NCI-H748 (cell line): ENCODE data around the gene FEM1C.
A peak's percentile ranks its signal among the peaks of the same experiment; 100 is the strongest.

ENCODE experiments used
- DNase-seq: peaks from one replicate; lab custom pipeline; 2025; ENCODE audit not compliant: unreplicated experiment; lab: John Stamatoyannopoulos, UW

The FEM1C gene

GRCh38 chr5:115544436-115545350, at the start of gene FEM1C:
Gene FEM1C, minus strand, starts transcription at chr5:115544775. Its CDS starts 1,282 bp downstream, at chr5:115543493.
- peak; percentile 97 for DNase-seq

- DNase-seq: no peak
Observed at GRCh38 chr5:115589043-115589442, 44.5 kb upstream of the FEM1C start.

- DNase-seq: no peak
Observed at GRCh38 chr5:115588640-115589039, 44.1 kb upstream of the FEM1C start.

- DNase-seq: peak; percentile 35
Observed at GRCh38 chr5:115586525-115587146, 42.1 kb upstream of the FEM1C start.

GRCh38 chr5:115585265-115585664, 40.7 kb upstream of the FEM1C start:
- DNase-seq: no peak

GRCh38 chr5:115584501-115584900, 39.9 kb upstream of the FEM1C start:
- no peak for DNase-seq

GRCh38 chr5:115583474-115583873, 38.9 kb upstream of the FEM1C start:
- no peak for DNase-seq

GRCh38 chr5:115580941-115581340, 36.4 kb upstream of the FEM1C start:
- no peak for DNase-seq

GRCh38 chr5:115579747-115580173, 35.2 kb upstream of the FEM1C start:
- DNase-seq: no peak

- DNase-seq: no peak
Observed at GRCh38 chr5:115579216-115579615, 34.6 kb upstream of the FEM1C start.

- DNase-seq: no peak
Observed at GRCh38 chr5:115578657-115579056, 34.1 kb upstream of the FEM1C start.

GRCh38 chr5:115577741-115578140, 33.2 kb upstream of the FEM1C start:
- no peak for DNase-seq

- DNase-seq: no peak
Observed at GRCh38 chr5:115577329-115577728, 32.8 kb upstream of the FEM1C start.

GRCh38 chr5:115575167-115576070, 30.8 kb upstream of the FEM1C start:
- DNase-seq: no peak

GRCh38 chr5:115573133-115573532, 28.6 kb upstream of the FEM1C start:
- no peak for DNase-seq

- DNase-seq: peak; percentile 16
Observed at GRCh38 chr5:115571441-115571878, 26.9 kb upstream of the FEM1C start.

- no peak for DNase-seq
Observed at GRCh38 chr5:115568668-115569067, 24.1 kb upstream of the FEM1C start.

- no peak for DNase-seq
Observed at GRCh38 chr5:115565233-115565632, 20.7 kb upstream of the FEM1C start.

GRCh38 chr5:115561176-115561575, 16.6 kb upstream of the FEM1C start:
- no peak for DNase-seq

GRCh38 chr5:115559524-115559923, 14.9 kb upstream of the FEM1C start:
- no peak for DNase-seq

- no peak for DNase-seq
Observed at GRCh38 chr5:115558388-115558956, 13.9 kb upstream of the FEM1C start.
